ENCODE data around the gene VTI1A.

- TF ChIP-seq CTCF (conservative IDR thresholded peaks at IDR 0.05 in 1 of 2, IDR thresholded peaks at IDR 0.05 in 1 of 2; ENCODE audit: extremely low read depth in 1 of 2, insufficient read depth in 1 of 2, low read depth in 1 of 2, low read length in 2 of 2) (no peak), EZH2 (IDR thresholded peaks at IDR 0.05; ENCODE audit: borderline replicate concordance, low read length) (no peak)
These were observed 388.3 kb downstream of the VTI1A start for GRCh38 chr10:112835217-112835715.
